Ectodermal cell (in vitro differentiated cells): ENCODE measurements around the gene KCNK6.

Experiments
- H3K27ac ChIP-seq: 2 replicates; pipeline ENCODE4 v1.7.0; 2013; ENCODE audit warnings: mild to moderate bottlenecking, low read depth, low read length; ENCODE audit not compliant: insufficient read depth, poor library complexity, severe bottlenecking
- H3K27me3 ChIP-seq: 2 replicates; pipeline ENCODE4 v1.7.0; 2013; ENCODE audit warnings: mild to moderate bottlenecking, low read length; ENCODE audit not compliant: insufficient read depth, control insufficient read depth, poor library complexity, severe bottlenecking
- H3K36me3 ChIP-seq: one replicate; pipeline ENCODE4 v1.7.0; 2013; ENCODE audit warnings: low read length; ENCODE audit not compliant: control insufficient read depth, insufficient read depth
- H3K4me1 ChIP-seq: one replicate; pipeline ENCODE4 v1.7.0; 2013; ENCODE audit warnings: low read length; ENCODE audit not compliant: control insufficient read depth, insufficient read depth
- H3K4me3 ChIP-seq: 2 replicates; pipeline ENCODE4 v1.7.0; 2013; ENCODE audit warnings: low read depth, low read length, control low read depth; ENCODE audit not compliant: insufficient read depth
- H3K9me3 ChIP-seq: 2 replicates; pipeline ENCODE4 v1.7.0; 2013; ENCODE audit warnings: mild to moderate bottlenecking, low read length, moderate library complexity; ENCODE audit not compliant: control insufficient read depth
- WGBS, 2 experiments: methylation state at CpG; one replicate each; pipeline ENCODE4 v1.1.7; 2013; ENCODE audit warnings: missing lambda C conversion rate in 2 of 2; 5-methylcytosine and 5-hydroxymethylcytosine counted together

The KCNK6 gene

DNA sequence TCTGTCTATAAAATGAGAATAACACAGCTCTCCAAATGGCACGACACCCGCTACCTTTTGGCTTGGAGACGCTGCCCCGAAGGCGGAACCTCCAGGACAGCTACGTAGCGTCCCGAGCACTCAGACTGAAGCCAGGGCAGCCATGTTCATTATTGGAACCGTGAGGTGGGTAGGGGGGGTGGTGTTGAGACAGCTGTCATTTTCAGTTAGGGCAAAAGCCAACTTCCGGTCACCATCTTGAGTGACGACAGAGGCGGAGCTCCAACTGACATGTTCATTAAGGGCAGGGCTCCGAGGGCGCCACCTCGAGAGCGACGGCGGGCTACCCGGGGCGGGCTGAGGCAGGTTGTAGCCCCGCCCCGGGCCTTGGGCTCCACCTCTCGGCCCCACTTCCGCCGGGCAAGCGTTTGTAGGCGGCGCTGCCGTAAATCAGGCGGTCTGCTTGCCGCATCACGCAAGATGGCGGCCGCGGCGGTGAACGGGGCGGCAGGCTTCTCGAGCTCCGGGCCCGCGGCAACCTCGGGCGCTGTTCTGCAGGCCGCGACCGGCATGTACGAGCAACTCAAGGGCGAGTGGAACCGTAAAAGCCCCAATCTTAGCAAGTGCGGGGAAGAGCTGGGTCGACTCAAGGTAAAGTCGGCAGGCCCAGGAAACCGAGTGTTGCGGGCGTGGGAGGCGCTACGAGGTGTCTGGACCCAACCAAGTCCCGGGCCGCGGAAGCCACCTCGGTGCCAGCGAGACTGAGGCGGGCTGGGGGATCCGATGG, 54.9 kb downstream of the KCNK6 start, which contains the start of gene PSMD8:
Gene PSMD8, plus strand, starts transcription at position 240 of the 766 bp plus-strand sequence. Its CDS starts 31 bp downstream, at position 271.
- peaks cover 7% of the 10 kb centered on the region for H3K36me3 ChIP-seq
- no peak within 1 kb of the TSS for H3K27ac ChIP-seq
- H3K27me3 ChIP-seq = no peaks in the 10 kb centered on the region
- peaks cover 8% of the 10 kb centered on the region for H3K4me1 ChIP-seq
- H3K9me3 ChIP-seq = no peaks in the 10 kb centered on the region
- WGBS, 2 experiments = 0% methylated on average over 65 of the region's 65 CpGs
- H3K4me3 ChIP-seq = peak within 1 kb of the TSS; percentile 84

DNA sequence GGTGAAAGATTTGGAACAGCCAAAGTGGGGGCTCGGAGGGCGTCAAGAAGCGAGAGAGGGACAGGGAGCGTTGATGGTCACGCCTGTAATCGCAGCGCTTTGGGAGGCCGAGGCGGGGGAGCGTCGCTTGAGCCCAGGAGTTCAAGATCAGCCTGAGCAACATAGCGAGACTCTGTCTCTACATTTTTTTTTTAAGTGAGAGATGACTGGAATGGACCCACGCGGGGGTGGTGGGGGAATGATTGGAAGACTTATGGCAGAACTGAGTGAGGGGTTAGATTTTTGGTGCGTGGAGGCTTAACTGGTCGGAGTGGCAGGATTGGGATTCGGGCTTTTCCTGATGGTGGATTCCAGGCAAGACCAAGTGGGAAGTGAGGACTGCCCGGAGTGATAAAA, 55.5 kb downstream of the KCNK6 start:
- Histone ChIP-seq H3K27ac (no peak overlapping the region), H3K36me3 (peaks cover 9% of the 10 kb centered on the region), H3K4me1 (peaks cover 8% of the 10 kb centered on the region), H3K4me3 (peak overlapping the region; percentile 84), H3K27me3 (no peaks in the 10 kb centered on the region), H3K9me3 (no peaks in the 10 kb centered on the region)
- 1 to 3% methylated on average over 18 of the region's 18 CpGs for WGBS, 2 experiments

DNA sequence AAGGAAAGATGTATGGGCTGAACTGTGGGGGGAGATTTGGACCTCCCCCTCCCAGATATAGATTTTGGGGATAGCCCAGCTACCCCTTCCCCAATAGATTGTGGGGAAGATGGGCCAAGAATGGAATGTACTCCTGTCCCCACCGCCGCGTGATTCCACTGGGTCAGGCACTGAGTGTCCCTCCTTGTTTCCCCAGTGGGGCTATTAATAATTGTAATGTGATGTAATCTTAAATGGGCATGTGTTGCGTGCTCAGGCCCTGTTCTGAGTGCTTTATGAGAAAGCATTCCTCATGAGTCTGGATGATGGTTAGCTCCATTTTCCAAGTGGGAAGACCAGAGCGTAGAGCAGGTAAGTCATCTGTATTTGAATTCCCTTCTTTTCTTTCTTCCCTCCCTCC, 56.1 kb downstream of the KCNK6 start:
- H3K4me3 ChIP-seq = peak overlapping the region; percentile 84
- peaks cover 8% of the 10 kb centered on the region for H3K4me1 ChIP-seq
- WGBS, 2 experiments = 93 to 95% methylated on average over 5 of the region's 5 CpGs
- H3K9me3 ChIP-seq = no peaks in the 10 kb centered on the region
- H3K36me3 ChIP-seq = peaks cover 9% of the 10 kb centered on the region
- H3K27me3 ChIP-seq = no peaks in the 10 kb centered on the region
- H3K27ac ChIP-seq = no peak overlapping the region

DNA sequence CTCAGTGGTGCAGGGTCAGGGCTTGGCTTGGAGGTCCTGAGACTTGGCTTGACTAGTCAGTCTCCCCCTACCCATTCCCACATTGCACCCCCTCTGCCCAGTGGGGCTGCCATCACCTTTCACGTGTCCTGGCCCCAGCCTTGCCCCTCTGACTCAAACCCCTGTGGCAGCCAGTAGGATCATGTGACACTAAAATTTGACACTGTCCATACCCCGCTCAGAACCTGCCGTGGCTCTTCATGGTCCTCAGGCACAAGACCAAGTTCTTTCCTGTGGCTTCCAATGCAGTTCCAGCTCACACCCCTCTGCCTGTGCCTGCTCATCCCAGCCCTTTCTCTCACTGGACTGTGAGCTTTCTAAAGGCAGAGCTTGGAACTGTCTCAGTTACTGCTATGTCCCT, 56.9 kb downstream of the KCNK6 start:
- H3K27ac ChIP-seq = no peak overlapping the region
- H3K4me3 ChIP-seq = no peak overlapping the region
- peaks cover 17% of the 10 kb centered on the region for H3K36me3 ChIP-seq
- H3K4me1 ChIP-seq = peaks cover 8% of the 10 kb centered on the region
- WGBS, 2 experiments = 92 to 95% methylated on average over 3 of the region's 3 CpGs
- no peaks in the 10 kb centered on the region for H3K27me3 ChIP-seq
- H3K9me3 ChIP-seq = no peaks in the 10 kb centered on the region

DNA sequence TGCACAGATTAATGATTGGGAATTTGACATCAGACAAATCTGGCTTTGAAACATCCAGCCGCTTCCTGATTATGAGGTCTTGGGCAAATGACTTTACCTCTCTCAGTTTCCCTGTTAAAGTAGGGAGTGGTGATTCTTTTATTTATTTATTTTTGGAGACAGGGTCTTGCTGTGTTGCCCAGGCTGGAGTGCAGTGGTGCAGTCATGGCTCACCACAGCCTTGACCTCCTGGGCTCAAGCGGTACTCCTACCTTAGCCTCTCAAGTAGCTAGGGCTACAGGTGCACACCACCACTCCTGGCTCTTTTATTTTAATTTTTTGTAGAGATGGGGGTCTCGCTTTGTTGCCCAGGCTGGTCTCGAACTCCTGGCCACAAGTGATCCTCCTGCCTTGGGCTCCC, 57.4 kb downstream of the KCNK6 start:
- Histone ChIP-seq H3K4me3 (no peak overlapping the region), H3K4me1 (peaks cover 8% of the 10 kb centered on the region), H3K27ac (no peak overlapping the region), H3K27me3 (no peaks in the 10 kb centered on the region), H3K9me3 (no peaks in the 10 kb centered on the region), H3K36me3 (peaks cover 21% of the 10 kb centered on the region)
- 98% methylated on average over 4 of the region's 4 CpGs for WGBS, 2 experiments

DNA sequence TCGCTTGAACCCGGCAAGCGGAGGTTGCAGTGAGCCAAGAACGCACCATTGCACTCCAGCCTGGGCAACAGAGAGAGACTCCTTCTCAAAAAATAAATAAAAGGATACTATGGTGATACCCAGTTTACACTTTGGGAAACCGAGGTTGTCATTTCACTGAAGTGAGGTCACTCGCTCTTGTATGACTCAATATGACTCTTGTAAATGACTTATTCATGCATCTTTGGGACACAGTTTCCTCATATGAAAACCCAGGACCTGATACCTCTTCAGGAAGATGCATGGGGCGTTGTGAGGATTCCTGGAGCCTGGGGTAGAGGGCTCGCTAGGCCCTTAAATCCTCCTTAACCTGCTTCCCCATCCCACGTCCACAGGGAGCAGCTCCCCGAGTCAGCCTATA, 59.2 kb downstream of the KCNK6 start:
- H3K4me1 ChIP-seq = peaks cover 8% of the 10 kb centered on the region
- WGBS, 2 experiments = 93 to 97% methylated on average over 10 of the region's 10 CpGs
- H3K27ac ChIP-seq = no peak overlapping the region
- H3K36me3 ChIP-seq = peaks cover 25% of the 10 kb centered on the region
- H3K27me3 ChIP-seq = no peaks in the 10 kb centered on the region
- H3K4me3 ChIP-seq = no peak overlapping the region
- no peaks in the 10 kb centered on the region for H3K9me3 ChIP-seq

DNA sequence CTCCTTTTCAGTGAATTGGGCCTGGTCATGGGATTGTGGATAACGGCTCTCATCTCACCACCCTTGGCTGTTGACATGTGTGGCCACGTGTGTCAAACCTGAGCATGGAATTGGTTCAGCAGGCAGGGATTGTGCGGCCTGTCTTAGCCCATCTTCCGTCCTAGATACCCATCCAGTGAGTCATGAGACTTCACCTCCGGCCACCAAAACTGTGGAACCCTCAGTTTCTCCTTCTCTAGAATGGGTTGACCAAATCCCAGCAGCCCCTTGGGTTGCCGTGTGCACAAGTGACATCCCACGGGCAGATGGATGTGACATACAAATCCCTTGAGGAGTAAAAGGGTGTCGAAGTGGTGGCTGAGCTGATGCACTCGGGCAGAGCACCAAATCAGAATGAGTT, 61.5 kb downstream of the KCNK6 start:
- H3K27me3 ChIP-seq = peaks cover 6% of the 10 kb centered on the region
- no peaks in the 10 kb centered on the region for H3K9me3 ChIP-seq
- no peak overlapping the region for H3K4me3 ChIP-seq
- no peaks in the 10 kb centered on the region for H3K4me1 ChIP-seq
- H3K27ac ChIP-seq = no peak overlapping the region
- 95% methylated on average over 9 of the region's 9 CpGs for WGBS, 2 experiments
- peaks cover 25% of the 10 kb centered on the region for H3K36me3 ChIP-seq
